Fibroblast of lung (primary cell): Measurements from ENCODE around the gene KICS2. TPM values are rescaled to one million over a fixed set of nuclear protein-coding genes. Genes with fewer than 3 reads are reported as not detected.
"Not testable (repeated sequence)": the region's sequence is repeated elsewhere in the genome, so short reads cannot be mapped to it uniquely, and the experiment has no call there.

Experiments used
- DNase-seq, 2 donors: peaks; one replicate each; pipeline versions ENCODE4 v3.0.0 to v3.0.0-alpha.2; 2010; ENCODE audit warnings: low read depth in 2 of 2
- H2AFZ ChIP-seq: 2 replicates; pipeline ENCODE4 v1.5.1; 2012; ENCODE audit warnings: low read length, control low read depth, inconsistent platforms
- H3K27ac ChIP-seq: 2 replicates; pipeline ENCODE4 v1.5.1; 2011; ENCODE audit warnings: low read length, control low read depth; ENCODE audit not compliant: insufficient read depth
- H3K27me3 ChIP-seq: 2 replicates; pipeline ENCODE4 v1.5.1; 2011; ENCODE audit warnings: mild to moderate bottlenecking, low read length; ENCODE audit not compliant: control insufficient read depth, insufficient read depth
- H3K36me3 ChIP-seq: 2 replicates; pipeline ENCODE4 v1.5.1; 2011; ENCODE audit warnings: low read length; ENCODE audit not compliant: control insufficient read depth, insufficient read depth
- H3K4me1 ChIP-seq: 2 replicates; pipeline ENCODE4 v1.5.1; 2011; ENCODE audit warnings: low read length; ENCODE audit not compliant: control insufficient read depth, insufficient read depth; ENCODE audit errors: extremely low read depth
- H3K4me2 ChIP-seq: 2 replicates; pipeline ENCODE4 v1.5.1; 2011; ENCODE audit warnings: low read length, control low read depth; ENCODE audit not compliant: insufficient read depth; ENCODE audit errors: extremely low read depth
- H3K4me3 ChIP-seq, 4 experiments: fragments of 200-600 bp in 1 of 4; sonication (generic) in 1 of 4; replicated peaks in 1 of 4; 2 replicates each; pipeline ENCODE4 v1.5.1; 2011 to 2016; ENCODE audit warnings: low read length in 4 of 4, low read depth in 3 of 4, mild to moderate bottlenecking in 3 of 4, control low read depth in 2 of 4, inconsistent platforms in 1 of 4, mixed read lengths in 1 of 4; ENCODE audit not compliant: insufficient read depth in 1 of 4; ENCODE audit errors: control extremely low read depth in 1 of 4
- H3K79me2 ChIP-seq: 2 replicates; pipeline ENCODE4 v1.5.1; 2012; ENCODE audit warnings: mild to moderate bottlenecking, low read length, inconsistent platforms; ENCODE audit not compliant: control insufficient read depth, insufficient read depth
- H3K9ac ChIP-seq: 2 replicates; pipeline ENCODE4 v1.5.1; 2011; ENCODE audit warnings: mild to moderate bottlenecking, low read length, control low read depth; ENCODE audit not compliant: insufficient read depth
- H3K9me3 ChIP-seq: 2 replicates; pipeline ENCODE4 v1.5.1; 2012; ENCODE audit warnings: low read depth, low read length; ENCODE audit not compliant: control insufficient read depth, insufficient read depth
- H4K20me1 ChIP-seq: 2 replicates; pipeline ENCODE4 v1.5.1; 2011; ENCODE audit warnings: low read length; ENCODE audit not compliant: control insufficient read depth, insufficient read depth; ENCODE audit errors: extremely low read depth
- EZH2 ChIP-seq: IDR thresholded peaks from 2 replicates; pipeline ENCODE4 v1.5.1; 2012; ENCODE audit warnings: low read length, control low read depth, mild to moderate bottlenecking; ENCODE audit errors: missing control alignments
- polyA plus RNA-seq, 2 donors: library from polyadenylated mRNA; depleted of rRNA in 1 of 2; stranded (reverse) in 1 of 2; unstranded in 1 of 2; fragments of >200 nt; gene quantifications; 2 replicates each; pipeline ENCODE4 v1.2.1, GENCODE V29; 2011 to 2012; ENCODE audit warnings: missing spikeins in 1 of 2
- total RNA-seq: library from RNA; depleted of rRNA; stranded (reverse); fragments of >200 nt; gene quantifications from 2 replicates; pipeline ENCODE4 v1.2.1, GENCODE V29; 2014
- TF ChIP-seq, protein P1 (sequence below), 2 donors: IDR thresholded peaks in 1 of 2; conservative IDR thresholded peaks in 1 of 2; 1 replicate in 1 of 2; 2 replicates in 1 of 2; pipeline ENCODE4 v1.5.1; 2011 to 2012; ENCODE audit warnings: low read length in 2 of 2, control low read depth in 1 of 2, inconsistent platforms in 1 of 2, low read depth in 1 of 2, mild to moderate bottlenecking in 1 of 2

The KICS2 gene
- total and polyA plus RNA-seq, 2 donors (not counting 1 experiment from before 2014, with no cell fraction given), result 3.2 to 9.7 TPM

DNA sequence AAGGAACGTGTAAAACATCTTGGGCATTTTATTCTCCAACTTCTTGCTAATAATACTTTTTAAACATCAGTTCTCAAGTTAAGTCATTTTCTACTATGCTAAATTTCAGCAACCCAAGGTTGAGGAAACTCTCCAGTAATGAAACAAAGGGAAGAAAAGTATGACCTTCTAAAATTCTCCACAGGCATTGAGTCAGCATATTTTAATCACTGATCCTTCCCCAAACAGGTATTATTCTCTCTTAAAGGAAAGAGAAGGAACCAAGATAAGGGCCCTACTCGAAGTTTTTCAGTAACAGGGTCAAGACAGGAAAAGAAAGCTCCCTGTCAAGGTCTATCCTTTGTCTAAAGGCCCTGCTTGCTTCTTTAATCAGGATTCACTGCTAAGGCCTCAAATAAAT is 3.0 kb downstream of the KICS2 start:
- no peak overlapping the region for H3K9ac ChIP-seq
- H3K9me3 ChIP-seq, result no peaks in the 10 kb centered on the region
- no peaks in the 10 kb centered on the region for H3K79me2 ChIP-seq
- no peaks in the 10 kb centered on the region for H3K36me3 ChIP-seq
- H2AFZ ChIP-seq, result no peak overlapping the region
- DNase-seq, result no peak
- no peak overlapping the region for H3K27ac ChIP-seq
- no peak for TF ChIP-seq EZH2
- no peaks in the 10 kb centered on the region for H4K20me1 ChIP-seq
- no peaks in the 10 kb centered on the region for H3K27me3 ChIP-seq
- H3K4me3 ChIP-seq, result no peak overlapping the region
- H3K4me2 ChIP-seq, result no peak overlapping the region
- no peaks in the 10 kb centered on the region for H3K4me1 ChIP-seq

DNA sequence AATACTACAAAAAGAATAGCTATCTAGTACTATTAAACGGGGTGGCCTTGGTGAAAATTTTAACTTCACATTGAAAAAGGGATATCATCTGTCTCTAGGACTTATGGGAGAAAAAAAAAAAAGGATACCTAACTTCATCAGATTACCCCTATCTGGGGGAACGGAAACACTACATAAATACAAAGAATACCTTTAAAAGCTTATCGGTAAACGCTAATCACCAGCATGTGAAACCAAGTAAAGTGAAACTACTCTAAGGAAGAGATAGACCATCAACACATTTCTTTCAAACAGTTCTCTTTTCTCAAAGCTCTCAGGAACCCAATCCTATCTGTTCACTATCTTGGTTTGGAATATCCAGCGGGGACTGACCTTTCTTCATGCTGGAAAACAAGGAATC is 3.5 kb downstream of the KICS2 start:
- no peaks in the 10 kb centered on the region for H3K9me3 ChIP-seq
- H4K20me1 ChIP-seq, result no peaks in the 10 kb centered on the region
- no peaks in the 10 kb centered on the region for H3K36me3 ChIP-seq
- H3K4me3 ChIP-seq, result no peak overlapping the region
- no peaks in the 10 kb centered on the region for H3K4me1 ChIP-seq
- H2AFZ ChIP-seq, result no peak overlapping the region
- H3K79me2 ChIP-seq, result no peaks in the 10 kb centered on the region
- DNase-seq, result no peak
- no peaks in the 10 kb centered on the region for H3K27me3 ChIP-seq
- H3K9ac ChIP-seq, result no peak overlapping the region
- H3K4me2 ChIP-seq, result no peak overlapping the region
- H3K27ac ChIP-seq, result no peak overlapping the region
- TF ChIP-seq EZH2, result no peak
- TF ChIP-seq, protein P1, sequence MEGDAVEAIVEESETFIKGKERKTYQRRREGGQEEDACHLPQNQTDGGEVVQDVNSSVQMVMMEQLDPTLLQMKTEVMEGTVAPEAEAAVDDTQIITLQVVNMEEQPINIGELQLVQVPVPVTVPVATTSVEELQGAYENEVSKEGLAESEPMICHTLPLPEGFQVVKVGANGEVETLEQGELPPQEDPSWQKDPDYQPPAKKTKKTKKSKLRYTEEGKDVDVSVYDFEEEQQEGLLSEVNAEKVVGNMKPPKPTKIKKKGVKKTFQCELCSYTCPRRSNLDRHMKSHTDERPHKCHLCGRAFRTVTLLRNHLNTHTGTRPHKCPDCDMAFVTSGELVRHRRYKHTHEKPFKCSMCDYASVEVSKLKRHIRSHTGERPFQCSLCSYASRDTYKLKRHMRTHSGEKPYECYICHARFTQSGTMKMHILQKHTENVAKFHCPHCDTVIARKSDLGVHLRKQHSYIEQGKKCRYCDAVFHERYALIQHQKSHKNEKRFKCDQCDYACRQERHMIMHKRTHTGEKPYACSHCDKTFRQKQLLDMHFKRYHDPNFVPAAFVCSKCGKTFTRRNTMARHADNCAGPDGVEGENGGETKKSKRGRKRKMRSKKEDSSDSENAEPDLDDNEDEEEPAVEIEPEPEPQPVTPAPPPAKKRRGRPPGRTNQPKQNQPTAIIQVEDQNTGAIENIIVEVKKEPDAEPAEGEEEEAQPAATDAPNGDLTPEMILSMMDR (conservative IDR thresholded peaks at IDR 0.05 in 1 of 2, IDR thresholded peaks at IDR 0.05 in 1 of 2; ENCODE audit: low read depth in 1 of 2, low read length in 2 of 2), result no peak

DNA sequence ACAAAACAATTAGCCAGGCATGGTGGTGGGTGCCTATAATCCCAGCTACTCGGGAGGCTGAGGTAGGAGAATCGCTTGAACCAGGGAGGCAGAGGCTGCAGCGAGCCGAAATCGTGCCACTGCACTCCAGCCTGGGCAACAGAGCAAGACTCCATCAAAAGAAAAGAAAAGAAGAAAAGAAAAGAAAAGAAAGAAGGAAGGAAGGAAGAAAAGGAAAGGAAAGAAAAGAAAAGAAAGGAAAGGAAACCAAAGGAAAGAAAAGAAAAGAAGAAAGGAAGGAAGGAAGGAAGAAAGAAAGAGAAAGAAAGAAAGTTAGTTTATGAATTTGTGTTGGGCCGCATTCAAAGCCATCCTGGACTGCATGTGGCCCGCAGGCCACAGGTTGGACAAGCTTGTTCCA is 4.5 kb downstream of the KICS2 start:
- not testable (repeated sequence) for H3K27ac ChIP-seq, H3K4me1 ChIP-seq, DNase-seq, H3K9ac ChIP-seq, H3K27me3 ChIP-seq, H3K36me3 ChIP-seq, H2AFZ ChIP-seq, H3K4me3 ChIP-seq, H3K4me2 ChIP-seq, H4K20me1 ChIP-seq, H3K79me2 ChIP-seq, H3K9me3 ChIP-seq

DNA sequence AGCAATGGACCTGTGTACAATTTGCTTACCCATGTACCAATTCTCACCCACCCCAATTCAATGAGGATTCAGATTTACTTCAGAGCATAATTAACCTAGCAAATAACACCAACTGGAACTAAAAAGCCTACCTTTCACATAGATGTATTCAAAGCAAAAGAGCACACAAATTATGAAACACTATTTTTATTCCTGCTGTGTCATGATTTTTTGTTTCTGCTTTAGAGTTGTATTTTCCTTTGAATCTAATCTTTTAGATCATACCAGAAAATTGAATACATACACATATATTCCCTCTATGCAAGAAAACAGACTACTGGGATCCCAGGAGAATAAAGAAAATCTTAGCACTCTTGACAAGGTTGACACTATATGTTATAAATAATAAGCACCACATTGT is 5.9 kb downstream of the KICS2 start:
- H3K9me3 ChIP-seq, result no peaks in the 10 kb centered on the region
- TF ChIP-seq EZH2, result no peak
- TF ChIP-seq, protein P1 (conservative IDR thresholded peaks at IDR 0.05 in 1 of 2, IDR thresholded peaks at IDR 0.05 in 1 of 2; ENCODE audit: low read depth in 1 of 2, low read length in 2 of 2), result no peak

More for the DNA sequence above, 5.9 kb downstream of the KICS2 start:
- H3K4me1 ChIP-seq, result no peaks in the 10 kb centered on the region
- no peak overlapping the region for H3K9ac ChIP-seq
- no peaks in the 10 kb centered on the region for H3K27me3 ChIP-seq
- DNase-seq, result no peak
- no peaks in the 10 kb centered on the region for H3K36me3 ChIP-seq
- no peak overlapping the region for H3K4me3 ChIP-seq
- H3K4me2 ChIP-seq, result no peak overlapping the region
- H4K20me1 ChIP-seq, result no peaks in the 10 kb centered on the region
- H2AFZ ChIP-seq, result no peak overlapping the region
- no peaks in the 10 kb centered on the region for H3K79me2 ChIP-seq
- no peak overlapping the region for H3K27ac ChIP-seq
